Transverse colon (tissue), 3 donors: ENCODE data around the gene AGK.

Experiments used
- POLR2A ChIP-seq: fragments of 450-650 bp; IDR thresholded peaks from one replicate; pipeline ENCODE4 v1.6.1; 2016; ENCODE audit warnings: antibody characterized with exemption, mild to moderate bottlenecking, moderate library complexity
- POLR2AphosphoS5 ChIP-seq, 3 donors: sonication (generic); formaldehyde crosslinking; IDR thresholded peaks; one replicate each; pipeline ENCODE4 v1.6.1; 2016; ENCODE audit warnings: antibody characterized with exemption in 3 of 3

- TF ChIP-seq POLR2AphosphoS5 (IDR thresholded peaks at IDR 0.05): no peak
- TF ChIP-seq POLR2A: no peak
These were observed 149.7 kb downstream of the AGK start for GRCh38 chr7:141700848-141701371.
